Measurements from ENCODE around the gene SINHCAF.

- TF ChIP-seq POLR2AphosphoS5 (IDR thresholded peaks at IDR 0.05; ENCODE audit: insufficient read depth in 1 of 2, low read depth in 1 of 2) (no peak), CTCF (IDR thresholded peaks at IDR 0.05) (no peak)
Measured at GRCh38 chr12:31267966-31268365, 58.0 kb downstream of the SINHCAF start.

Measured in vagina (tissue), 2 donors.